Caco-2 (cell line): ENCODE measurements around the gene GAMT. TPM values are rescaled to one million over a fixed set of nuclear protein-coding genes. Genes with fewer than 3 reads are reported as not detected.

Experiments
- BruUV-seq: library from RNA; stranded (reverse); fragments of 400-500 nt; replicated peaks from 2 replicates; lab custom pipeline; 2021; lab: Mats Ljungman, UMichigan
- CTCF ChIA-PET: fragments of 300-600 bp; sonication (Branson Sonifier 250); formaldehyde crosslinking; loops from one replicate; lab custom pipeline; 2022; ENCODE audit warnings: antibody characterized with exemption; lab: Charles Lee
- POLR2A ChIA-PET: fragments of 300-600 bp; sonication (Branson Sonifier 250); formaldehyde crosslinking; loops from one replicate; lab custom pipeline; 2022; ENCODE audit warnings: antibody characterized with exemption; lab: Charles Lee
- DNase-seq, 2 experiments: peaks; one replicate each; pipeline versions ENCODE4 v3.0.0 to v3.0.0-alpha.2; 2020 to 2022
- H3K27me3 ChIP-seq: replicated peaks from 2 replicates; pipeline ENCODE4 v1.6.0; 2011; ENCODE audit warnings: low read length; ENCODE audit not compliant: control insufficient read depth, insufficient read depth
- H3K36me3 ChIP-seq: 2 replicates; pipeline ENCODE4 v1.5.1; 2011; ENCODE audit warnings: low read length; ENCODE audit not compliant: control insufficient read depth, insufficient read depth
- H3K4me1 ChIP-seq: fragments of 250-450 bp; sonication (Bioruptor Pico); 2 replicates; pipeline ENCODE4 v1.5.1; 2020; ENCODE audit warnings: mild to moderate bottlenecking
- H3K4me3 ChIP-seq: 2 replicates; pipeline ENCODE4 v1.5.1; 2011; ENCODE audit warnings: low read depth, mild to moderate bottlenecking, control low read depth, low read length
- H3K9me3 ChIP-seq: fragments of 250-450 bp; sonication (Bioruptor Pico); 2 replicates; pipeline ENCODE4 v1.5.1; 2020; ENCODE audit warnings: mild to moderate bottlenecking, moderate library complexity
- H3K27ac Mint-ChIP-seq: one replicate; pipeline ENCODE4 v1.8.0; 2022; ENCODE audit warnings: mixed read lengths; ENCODE audit not compliant: unreplicated experiment
- H3K27me3 Mint-ChIP-seq: one replicate; pipeline ENCODE4 v1.8.0; 2022; ENCODE audit warnings: mixed read lengths; ENCODE audit not compliant: insufficient read depth, unreplicated experiment
- H3K36me3 Mint-ChIP-seq: one replicate; pipeline ENCODE4 v1.8.0; 2022; ENCODE audit warnings: mild to moderate bottlenecking, mixed read lengths; ENCODE audit not compliant: insufficient read depth, unreplicated experiment
- H3K4me1 Mint-ChIP-seq: one replicate; pipeline ENCODE4 v1.8.0; 2022; ENCODE audit warnings: low read depth, mixed read lengths; ENCODE audit not compliant: unreplicated experiment
- H3K4me3 Mint-ChIP-seq: one replicate; pipeline ENCODE4 v1.8.0; 2022; ENCODE audit warnings: mild to moderate bottlenecking, moderate library complexity, mixed read lengths; ENCODE audit not compliant: unreplicated experiment
- H3K9me3 Mint-ChIP-seq: one replicate; pipeline ENCODE4 v1.8.0; 2022; ENCODE audit warnings: mixed read lengths; ENCODE audit not compliant: unreplicated experiment
- intact Hi-C: fragments of 100-400 bp; cut with micrococcal nuclease; formaldehyde crosslinking; loops from one replicate; pipeline ENCODE4 v1.10.0; 2022; ENCODE audit not compliant: unreplicated experiment
- total RNA-seq: library from RNA; stranded (reverse); gene quantifications from 2 replicates; pipeline ENCODE4 v1.2.3, GENCODE V29; 2022
- TF ChIP-seq, protein P1 (sequence below), 2 experiments: fragments of 200-600 bp in 1 of 2; IDR thresholded peaks; 1 replicate in 1 of 2; 2 replicates in 1 of 2; pipeline versions ENCODE4 v1.5.1 to v1.8.0; 2011 to 2022; ENCODE audit warnings: antibody characterized with exemption in 1 of 2, control low read depth in 1 of 2, inconsistent platforms in 1 of 2, low read depth in 1 of 2, low read length in 1 of 2, mild to moderate bottlenecking in 1 of 2, moderate library complexity in 1 of 2; ENCODE audit not compliant: insufficient read depth in 1 of 2, severe bottlenecking in 1 of 2, unreplicated experiment in 1 of 2

The GAMT gene
- total RNA-seq, 1 experiment from 2014 or later, result 75.7 TPM

DNA sequence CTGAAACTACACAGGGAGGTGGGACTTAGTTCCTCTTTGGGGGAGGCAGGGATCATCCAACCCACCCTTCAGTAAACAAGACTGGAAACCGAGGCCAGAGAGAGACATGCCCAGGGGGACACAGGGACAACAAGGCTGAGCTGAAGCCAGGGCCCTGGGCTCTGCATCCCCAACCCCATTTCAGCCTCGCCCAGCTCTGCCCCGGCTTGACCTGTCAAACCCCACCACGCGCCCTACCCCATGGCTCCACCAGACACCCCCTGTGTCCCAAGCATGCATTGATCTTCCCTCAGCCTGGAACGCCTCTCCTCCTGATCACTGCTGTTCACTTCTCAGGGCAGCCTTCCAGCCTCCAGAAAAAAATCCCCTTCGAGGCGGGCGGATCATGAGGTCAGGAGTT is 46.6 kb upstream of the GAMT start:
- no peaks in the 10 kb centered on the region for H3K9me3 ChIP-seq
- ChIA-PET POLR2A (no interaction called here), CTCF (no interaction called here)
- peak overlapping the region; percentile 54 for H3K4me3 Mint-ChIP-seq
- TF ChIP-seq, protein P1, sequence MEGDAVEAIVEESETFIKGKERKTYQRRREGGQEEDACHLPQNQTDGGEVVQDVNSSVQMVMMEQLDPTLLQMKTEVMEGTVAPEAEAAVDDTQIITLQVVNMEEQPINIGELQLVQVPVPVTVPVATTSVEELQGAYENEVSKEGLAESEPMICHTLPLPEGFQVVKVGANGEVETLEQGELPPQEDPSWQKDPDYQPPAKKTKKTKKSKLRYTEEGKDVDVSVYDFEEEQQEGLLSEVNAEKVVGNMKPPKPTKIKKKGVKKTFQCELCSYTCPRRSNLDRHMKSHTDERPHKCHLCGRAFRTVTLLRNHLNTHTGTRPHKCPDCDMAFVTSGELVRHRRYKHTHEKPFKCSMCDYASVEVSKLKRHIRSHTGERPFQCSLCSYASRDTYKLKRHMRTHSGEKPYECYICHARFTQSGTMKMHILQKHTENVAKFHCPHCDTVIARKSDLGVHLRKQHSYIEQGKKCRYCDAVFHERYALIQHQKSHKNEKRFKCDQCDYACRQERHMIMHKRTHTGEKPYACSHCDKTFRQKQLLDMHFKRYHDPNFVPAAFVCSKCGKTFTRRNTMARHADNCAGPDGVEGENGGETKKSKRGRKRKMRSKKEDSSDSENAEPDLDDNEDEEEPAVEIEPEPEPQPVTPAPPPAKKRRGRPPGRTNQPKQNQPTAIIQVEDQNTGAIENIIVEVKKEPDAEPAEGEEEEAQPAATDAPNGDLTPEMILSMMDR (IDR thresholded peaks at IDR 0.05; ENCODE audit: insufficient read depth in 1 of 2, low read depth in 1 of 2, low read length in 1 of 2, severe bottlenecking in 1 of 2, unreplicated experiment in 1 of 2), result no peak
- no peaks in the 10 kb centered on the region for H3K36me3 ChIP-seq
- no peaks in the 10 kb centered on the region for H3K9me3 Mint-ChIP-seq
- peaks cover 4% of the 10 kb centered on the region for H3K27me3 Mint-ChIP-seq
- H3K4me1 Mint-ChIP-seq, result no peaks in the 10 kb centered on the region
- intact Hi-C loops, result no loop called here
- BruUV-seq, result no TSS peak
- no peak overlapping the region for H3K4me3 ChIP-seq
- no peak for DNase-seq
- no peaks in the 10 kb centered on the region for H3K27me3 ChIP-seq
- no peak overlapping the region for H3K27ac Mint-ChIP-seq
- H3K36me3 Mint-ChIP-seq, result peaks cover 35% of the 10 kb centered on the region
- H3K4me1 ChIP-seq, result peaks cover 15% of the 10 kb centered on the region

DNA sequence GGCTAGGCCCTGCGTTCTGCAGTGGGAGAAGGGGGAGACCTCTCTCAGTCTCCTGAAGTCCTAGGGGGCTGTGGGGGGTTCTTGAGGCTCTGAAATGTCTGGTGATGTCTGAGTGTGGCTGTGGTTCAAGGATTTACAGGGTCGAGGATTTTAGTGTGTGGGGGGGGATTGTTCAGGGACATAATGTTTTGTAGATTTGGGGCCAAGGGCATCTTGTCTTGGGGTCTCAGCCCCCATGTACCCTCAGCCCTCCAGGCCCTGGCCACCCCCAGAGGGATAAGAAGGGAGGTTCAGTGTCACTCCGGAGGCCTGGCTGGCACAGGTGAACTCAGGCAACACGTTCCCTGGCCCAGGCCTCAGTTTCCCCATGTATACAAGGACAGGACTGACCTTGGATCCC is 46.2 kb upstream of the GAMT start:
- H3K4me3 Mint-ChIP-seq, result peak overlapping the region; percentile 76

DNA sequence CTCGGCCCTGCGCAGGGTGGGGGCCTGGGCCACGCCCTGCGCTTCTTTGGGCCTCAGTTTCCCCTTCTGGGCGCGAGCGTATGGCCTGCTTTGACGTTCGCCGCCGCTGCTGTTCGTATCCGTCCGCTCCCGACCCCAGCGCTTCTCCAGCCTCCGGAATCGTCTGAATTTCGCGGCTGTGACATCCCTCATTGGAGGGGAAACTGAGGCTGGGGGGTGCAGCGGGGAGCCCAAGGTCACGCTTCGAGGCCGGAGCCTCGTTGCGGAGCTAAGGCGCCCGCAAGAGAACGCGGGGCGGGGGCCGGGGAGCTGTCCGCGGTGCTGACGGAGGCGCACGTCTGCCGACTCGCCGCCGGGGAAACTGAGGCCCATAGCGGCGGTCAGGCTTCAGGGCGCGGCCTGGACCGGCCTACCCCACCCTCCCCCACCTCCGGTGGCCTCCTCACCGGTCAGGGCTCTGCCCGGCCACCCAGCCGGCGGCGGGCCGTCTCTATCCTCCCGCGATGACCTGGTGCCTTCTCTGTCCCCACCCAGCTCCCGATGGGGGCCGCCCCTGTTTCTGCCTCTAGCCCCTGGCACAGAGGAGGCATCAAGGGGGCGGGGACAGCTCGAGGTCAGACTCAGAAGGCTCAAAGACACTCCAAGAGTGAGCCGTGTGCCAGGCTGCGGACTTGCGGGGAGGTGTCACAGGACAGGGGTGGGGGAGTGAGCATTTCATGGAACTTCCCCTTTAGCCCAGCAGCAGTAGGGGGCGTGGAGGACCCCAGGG is 45.6 kb upstream of the GAMT start:
- TF ChIP-seq, protein P1 (IDR thresholded peaks at IDR 0.05; ENCODE audit: insufficient read depth in 1 of 2, low read depth in 1 of 2, low read length in 1 of 2, severe bottlenecking in 1 of 2, unreplicated experiment in 1 of 2), result no peak
- BruUV-seq, result no TSS peak
- Mint-ChIP-seq H3K4me1 (peaks cover 10% of the 10 kb centered on the region), H3K36me3 (peaks cover 39% of the 10 kb centered on the region), H3K4me3 (peak overlapping the region; percentile 76), H3K27ac (no peak overlapping the region), H3K27me3 (peaks cover 4% of the 10 kb centered on the region), H3K9me3 (no peaks in the 10 kb centered on the region)
- Histone ChIP-seq H3K9me3 (no peaks in the 10 kb centered on the region), H3K4me3 (peak overlapping the region; percentile 65), H3K4me1 (peaks cover 20% of the 10 kb centered on the region), H3K36me3 (no peaks in the 10 kb centered on the region), H3K27me3 (no peaks in the 10 kb centered on the region)
- CTCF ChIA-PET, result no interaction called here
- DNase-seq, result no peak
- POLR2A ChIA-PET, result no interaction called here
- intact Hi-C loops, result no loop called here

More for the DNA sequence above, 46.2 kb upstream of the GAMT start:
- ChIA-PET CTCF (no interaction called here), POLR2A (no interaction called here)
- Histone ChIP-seq H3K27me3 (no peaks in the 10 kb centered on the region), H3K4me1 (peaks cover 15% of the 10 kb centered on the region), H3K9me3 (no peaks in the 10 kb centered on the region), H3K4me3 (no peak overlapping the region), H3K36me3 (no peaks in the 10 kb centered on the region)
- Mint-ChIP-seq H3K27me3 (peaks cover 4% of the 10 kb centered on the region), H3K4me1 (peaks cover 4% of the 10 kb centered on the region), H3K27ac (no peak overlapping the region), H3K36me3 (peaks cover 35% of the 10 kb centered on the region), H3K9me3 (no peaks in the 10 kb centered on the region)
- no TSS peak for BruUV-seq
- TF ChIP-seq, protein P1 (IDR thresholded peaks at IDR 0.05; ENCODE audit: insufficient read depth in 1 of 2, low read depth in 1 of 2, low read length in 1 of 2, severe bottlenecking in 1 of 2, unreplicated experiment in 1 of 2), result no peak
- intact Hi-C loops, result no loop called here
- no peak for DNase-seq
